PC-9 (cell line): ENCODE results near the gene DHTKD1.

ENCODE experiments used
- CTCF ChIP-seq: fragments of 200-600 bp; sonication (generic); conservative IDR thresholded peaks from 2 replicates; pipeline ENCODE4 v1.6.1; 2017; ENCODE audit warnings: mixed run types, antibody characterized with exemption, mild to moderate bottlenecking, moderate library complexity
- EZH2 ChIP-seq: fragments of 200-600 bp; sonication (generic); IDR thresholded peaks from 2 replicates; pipeline ENCODE4 v1.8.0; 2017; ENCODE audit warnings: antibody characterized with exemption, low read depth

GRCh38 chr10:12103802-12104201, 35.0 kb downstream of the DHTKD1 start:
- no peak for TF ChIP-seq CTCF
- TF ChIP-seq EZH2 = no peak
